ENCODE data around the gene ATP2B1.

The ATP2B1 gene

DNA sequence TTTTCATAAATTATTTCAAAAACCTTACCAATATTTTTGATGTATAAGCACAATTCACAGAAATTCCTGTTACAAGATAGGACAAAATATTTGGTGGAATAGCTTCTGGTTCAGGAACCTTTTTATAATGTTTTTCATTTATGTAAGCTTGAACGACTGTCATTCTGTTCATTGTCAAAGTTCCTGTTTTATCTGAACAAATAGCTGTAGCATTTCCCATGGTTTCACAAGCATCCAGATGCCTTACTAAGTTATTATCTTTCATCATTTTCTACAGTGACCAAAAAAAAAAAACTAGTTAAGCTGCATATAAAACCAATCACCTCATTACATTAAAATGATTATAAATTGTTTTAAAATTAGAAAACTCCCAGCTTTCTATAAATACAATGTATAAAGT, 87.1 kb downstream of the ATP2B1 start:
- Histone ChIP-seq H3K4me3 (no peak overlapping the region), H3K27ac (no peak overlapping the region)

DNA sequence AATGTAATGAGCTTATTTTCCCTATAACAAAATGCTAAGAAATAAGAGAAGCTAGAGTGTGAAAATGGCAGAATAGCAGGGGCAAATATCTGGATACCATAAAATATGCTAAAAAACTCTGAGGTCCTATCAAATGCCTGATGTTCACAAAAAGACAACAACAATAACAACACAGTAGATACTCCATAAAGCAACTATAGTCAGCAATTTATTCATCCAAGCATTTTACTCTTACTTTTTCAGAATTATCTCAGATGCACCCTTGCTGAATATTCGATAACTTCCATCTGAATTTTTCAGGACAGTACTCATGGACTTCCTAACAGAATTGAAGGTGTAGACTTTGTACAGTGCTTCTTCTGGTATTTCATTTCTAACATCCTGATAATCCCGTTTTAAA, 88.9 kb downstream of the ATP2B1 start:
- H3K27ac ChIP-seq, result no peak overlapping the region
- no peak overlapping the region for H3K4me3 ChIP-seq

DNA sequence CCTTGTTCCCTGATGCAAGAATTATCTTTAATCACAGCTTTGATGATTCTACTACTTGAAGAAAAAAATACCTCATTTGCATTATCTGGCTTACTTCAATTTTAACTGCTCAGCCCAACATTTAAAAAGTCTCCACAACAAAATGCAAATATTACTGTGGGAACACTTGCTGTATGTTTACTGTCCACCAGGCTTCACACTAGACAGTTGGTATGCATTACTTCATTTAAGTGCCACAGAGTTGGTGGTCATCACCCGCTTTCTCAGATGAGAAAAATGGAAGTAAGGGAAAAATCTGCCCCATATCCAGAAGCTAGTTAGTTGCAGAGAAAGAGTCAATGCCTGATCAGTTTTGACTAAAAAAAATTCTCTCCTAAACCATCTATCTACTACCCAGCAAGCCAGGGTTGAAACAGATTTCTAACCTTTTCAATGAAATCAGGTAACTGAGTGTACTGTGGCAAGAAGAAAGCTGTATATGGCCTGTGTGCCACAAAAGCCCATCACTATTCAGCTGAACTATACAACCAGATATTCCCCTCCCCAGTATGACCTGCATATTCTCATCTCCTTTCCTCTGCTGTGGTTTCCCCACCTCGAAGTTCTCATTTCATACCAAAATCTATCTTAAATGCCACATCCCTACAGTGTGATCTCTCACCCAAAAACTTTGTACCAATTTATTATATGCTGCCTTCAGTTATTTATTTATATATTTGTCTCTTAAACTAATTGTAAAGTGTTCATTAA, 90.3 kb downstream of the ATP2B1 start:
- Histone ChIP-seq H3K4me3 (no peak overlapping the region), H3K27ac (no peak overlapping the region)

DNA sequence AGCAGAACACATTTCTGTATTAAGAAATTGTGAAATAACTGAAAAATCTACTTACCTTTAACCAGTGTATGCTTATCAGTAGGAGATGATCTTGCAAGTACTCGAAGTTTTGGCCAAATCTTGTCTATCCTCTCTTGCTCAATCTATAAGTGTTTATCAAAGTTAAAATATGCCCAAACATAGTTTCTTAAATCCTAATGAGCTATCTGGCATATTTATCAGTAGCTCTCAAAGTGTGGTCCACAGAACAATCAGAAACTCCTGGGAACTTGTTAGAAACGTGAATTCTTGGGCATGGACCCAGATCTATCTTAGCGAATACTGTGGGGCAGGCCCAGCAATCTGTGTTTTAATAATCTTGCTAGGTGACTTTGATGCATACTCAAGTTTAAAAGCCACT, 98.3 kb downstream of the ATP2B1 start:
- Histone ChIP-seq H3K4me3 (no peak overlapping the region), H3K27ac (no peak overlapping the region)

DNA sequence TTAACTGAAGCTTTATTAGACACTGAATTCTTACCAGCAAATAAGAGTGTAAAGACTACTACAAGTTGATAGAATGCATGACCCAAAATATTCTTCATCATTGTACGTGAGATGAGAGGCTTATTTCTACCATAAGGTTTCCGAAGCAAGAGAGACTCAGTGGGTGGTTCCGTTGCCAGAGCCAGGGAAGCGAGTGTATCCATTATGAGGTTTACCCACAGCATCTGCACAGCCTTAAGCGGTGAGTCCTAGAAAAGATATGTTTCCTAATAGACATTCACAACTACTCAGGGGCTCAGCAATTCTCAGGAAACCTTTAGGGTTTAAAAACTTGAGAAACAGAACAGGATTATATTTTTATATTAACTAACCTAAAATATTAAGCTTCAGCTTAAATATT, 105.0 kb downstream of the ATP2B1 start:
- Histone ChIP-seq H3K4me3 (no peak overlapping the region), H3K27ac (no peak overlapping the region)

DNA sequence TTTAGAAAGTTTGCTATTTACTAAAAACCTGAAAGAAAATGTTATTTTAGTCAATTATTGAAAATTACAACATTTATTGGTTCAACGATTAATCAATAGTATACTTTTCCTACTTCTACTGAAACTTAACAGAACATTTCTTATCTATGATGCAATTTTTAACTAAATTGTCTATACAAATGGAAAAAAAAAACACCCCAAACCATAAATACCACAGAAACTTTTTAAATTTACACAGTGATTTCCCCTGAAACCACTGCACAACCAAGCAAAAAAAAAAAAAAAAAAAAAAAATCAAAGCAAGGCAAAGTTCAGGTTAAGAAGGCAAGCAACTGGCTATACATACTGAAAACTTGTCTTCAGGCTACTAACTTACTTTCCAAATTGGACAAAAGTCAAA, 110.9 kb downstream of the ATP2B1 start:
- H3K4me3 ChIP-seq, result no peak overlapping the region
- no peak overlapping the region for H3K27ac ChIP-seq

DNA sequence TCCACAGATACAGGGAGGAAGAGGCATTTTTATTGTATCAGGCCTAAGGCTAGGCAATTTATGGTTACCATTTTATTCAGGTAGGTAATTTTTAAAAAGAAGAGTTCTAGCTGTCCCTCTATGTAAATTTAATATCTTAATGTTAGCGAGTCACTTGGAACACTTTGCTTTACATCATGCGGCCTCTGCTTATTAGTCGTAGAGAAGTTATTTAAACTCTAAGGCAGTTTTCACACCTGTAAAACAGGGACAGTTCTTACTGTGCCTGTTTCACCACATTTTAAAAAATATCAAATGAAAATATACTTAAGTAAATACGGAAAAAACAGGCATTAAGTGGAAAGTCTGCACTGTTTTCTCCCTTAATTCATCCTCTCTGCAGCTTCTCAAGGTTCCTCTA, 111.4 kb downstream of the ATP2B1 start:
- Histone ChIP-seq H3K27ac (no peak overlapping the region), H3K4me3 (no peak overlapping the region)

DNA sequence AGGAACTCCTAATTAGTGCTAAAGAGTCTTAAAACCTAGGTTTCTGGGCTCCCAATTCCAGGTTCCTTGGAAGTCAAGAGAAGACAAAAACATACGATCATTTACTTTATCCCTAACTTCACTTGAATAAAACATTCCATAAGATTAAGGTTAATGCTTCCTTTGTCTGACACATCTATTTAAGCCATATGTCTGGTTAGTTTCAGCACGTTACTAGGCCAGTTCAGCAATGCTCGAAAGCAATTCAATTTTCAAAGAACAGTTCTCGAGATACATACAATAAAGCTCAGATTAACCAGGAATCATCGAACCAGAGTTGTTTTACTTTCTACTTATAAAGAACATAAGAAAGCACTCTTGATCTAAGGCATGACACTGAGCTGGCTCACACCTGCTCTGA, 114.8 kb downstream of the ATP2B1 start:
- Histone ChIP-seq H3K27ac (no peak overlapping the region), H3K4me3 (no peak overlapping the region)

DNA sequence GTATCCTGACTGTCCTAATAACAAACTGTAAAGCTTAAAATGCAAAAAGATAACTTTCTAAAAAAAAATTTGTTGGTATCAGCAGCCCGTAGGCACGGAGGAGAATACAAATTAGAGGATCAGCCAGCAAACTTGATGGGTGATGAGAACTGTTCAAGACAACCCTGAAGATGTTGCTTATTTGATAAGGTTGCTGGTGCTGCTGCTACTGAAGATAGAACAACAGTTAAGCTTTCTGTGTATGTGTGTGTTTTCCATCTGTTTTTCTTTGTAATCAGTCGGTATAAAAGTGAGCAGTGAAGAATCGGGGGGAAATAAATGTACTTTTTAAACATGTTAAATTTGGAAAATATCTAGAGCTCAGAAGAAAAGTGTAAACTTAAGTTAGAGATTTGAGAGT, 115.4 kb downstream of the ATP2B1 start:
- no peak overlapping the region for H3K27ac ChIP-seq
- no peak overlapping the region for H3K4me3 ChIP-seq

DNA sequence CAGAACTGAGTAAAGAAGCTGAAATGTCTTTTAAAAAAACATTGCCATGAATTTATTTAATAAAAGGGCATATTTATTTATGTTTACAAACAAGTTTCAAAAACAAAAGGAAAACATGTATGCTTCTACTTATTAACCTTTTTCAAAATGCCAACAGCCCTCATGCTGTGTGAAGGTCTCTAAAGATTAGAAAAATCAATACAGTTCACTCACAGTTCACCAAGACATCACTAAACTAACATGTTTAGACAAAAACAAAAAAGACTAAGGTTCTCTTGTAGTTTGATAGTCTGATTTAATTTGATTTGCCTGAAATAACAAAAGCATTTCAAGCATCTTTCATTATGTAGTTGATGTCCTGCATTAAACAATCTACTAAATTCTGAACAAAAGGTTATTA, 118.9 kb downstream of the ATP2B1 start:
- Histone ChIP-seq H3K4me3 (no peak overlapping the region), H3K27ac (no peak overlapping the region)

DNA sequence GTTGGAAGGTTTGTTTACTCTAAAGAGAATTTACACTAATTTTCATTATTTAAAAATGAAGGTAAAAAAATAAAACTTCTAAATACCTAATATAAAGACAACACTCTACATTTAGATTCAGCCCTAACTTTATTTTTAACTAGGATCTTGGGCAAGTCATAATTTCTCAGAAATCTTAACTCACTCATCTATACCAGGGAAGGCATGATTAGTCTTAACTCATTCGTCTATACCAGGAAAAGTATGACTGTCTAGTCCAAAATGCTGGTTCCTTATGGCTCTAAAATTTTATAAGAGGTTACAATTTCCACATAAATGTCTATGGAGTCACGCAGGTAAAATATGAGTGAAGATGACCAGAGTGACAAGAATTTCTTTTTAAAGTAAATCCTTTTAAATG, 130.1 kb downstream of the ATP2B1 start:
- Histone ChIP-seq H3K4me3 (no peak overlapping the region), H3K27ac (no peak overlapping the region)

DNA sequence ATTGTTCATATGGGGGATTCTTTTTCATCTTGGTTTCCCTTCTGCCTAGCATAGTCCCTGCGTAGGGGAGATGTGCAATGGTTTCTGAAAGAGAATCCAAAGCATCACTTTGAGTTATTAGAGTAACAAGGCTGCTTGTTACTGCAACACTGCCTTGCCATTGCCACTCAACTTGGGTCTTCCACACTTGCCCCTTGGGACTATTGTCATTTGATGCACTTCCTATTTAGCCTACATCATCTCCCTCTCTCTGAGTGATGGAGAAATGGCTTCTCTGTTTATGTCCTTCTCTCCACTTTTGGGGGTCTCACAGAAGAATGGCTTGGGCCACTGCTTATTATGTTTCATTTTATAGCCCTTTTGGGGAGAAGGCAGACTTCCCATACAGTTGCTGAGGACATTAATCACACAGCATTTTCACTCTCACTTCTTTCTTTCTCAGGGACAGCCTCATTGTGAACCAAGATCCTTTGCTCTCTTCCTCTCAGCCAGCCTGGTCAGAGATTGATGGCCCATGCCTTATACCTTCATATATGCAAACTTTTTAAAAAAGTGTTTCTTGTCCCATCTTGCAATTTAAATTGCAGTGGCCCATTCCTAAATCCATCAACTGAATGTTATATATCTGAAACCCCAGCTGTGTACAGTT, 131.9 kb downstream of the ATP2B1 start:
- no peak overlapping the region for H3K4me3 ChIP-seq
- H3K27ac ChIP-seq, result no peak overlapping the region

DNA sequence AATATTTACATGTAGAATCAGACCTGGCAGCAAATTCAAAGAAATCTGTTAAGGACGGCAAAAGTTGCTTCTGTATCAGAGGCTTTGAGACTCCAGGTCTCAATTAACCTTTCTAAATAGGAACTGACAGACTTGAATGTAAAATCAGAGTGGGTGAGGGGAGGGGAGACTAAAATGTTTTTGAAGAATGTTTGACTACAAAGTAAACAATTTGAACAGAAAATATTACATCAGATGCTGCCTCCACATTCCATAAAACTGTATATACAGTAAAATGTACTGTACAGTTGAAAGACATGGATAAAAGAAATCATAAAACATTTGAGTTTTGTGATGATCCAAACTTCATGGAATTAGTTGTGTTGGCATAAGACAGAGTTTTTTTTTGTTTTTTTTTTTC, 133.3 kb downstream of the ATP2B1 start:
- Histone ChIP-seq H3K4me3 (no peak overlapping the region), H3K27ac (no peak overlapping the region)

DNA sequence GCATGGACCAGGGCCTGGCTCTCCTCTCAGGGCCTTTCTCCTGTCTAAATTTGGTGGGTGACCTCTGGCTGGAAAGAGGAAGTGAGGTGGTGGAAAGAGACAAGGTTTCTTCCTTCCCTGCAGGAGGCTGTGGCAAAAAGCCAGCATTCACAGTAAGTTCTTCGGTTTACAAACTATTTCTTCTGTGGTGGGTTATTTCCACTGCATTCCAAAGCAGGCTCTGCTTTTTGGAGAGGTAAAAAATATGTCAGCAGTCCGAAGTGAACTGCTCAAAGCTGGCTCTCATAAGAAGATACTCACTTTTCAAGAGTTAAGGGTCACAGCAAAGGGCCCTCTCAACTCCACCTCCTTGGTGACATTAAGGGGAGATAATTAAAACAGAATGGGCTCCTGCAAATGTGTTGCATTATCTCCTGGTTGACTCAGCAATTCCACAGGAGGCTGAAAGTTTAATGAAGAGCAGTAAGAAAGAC, 133.9 kb downstream of the ATP2B1 start:
- peak overlapping the region in 1 of 21 experiments; percentile 15 for H3K27ac ChIP-seq

DNA sequence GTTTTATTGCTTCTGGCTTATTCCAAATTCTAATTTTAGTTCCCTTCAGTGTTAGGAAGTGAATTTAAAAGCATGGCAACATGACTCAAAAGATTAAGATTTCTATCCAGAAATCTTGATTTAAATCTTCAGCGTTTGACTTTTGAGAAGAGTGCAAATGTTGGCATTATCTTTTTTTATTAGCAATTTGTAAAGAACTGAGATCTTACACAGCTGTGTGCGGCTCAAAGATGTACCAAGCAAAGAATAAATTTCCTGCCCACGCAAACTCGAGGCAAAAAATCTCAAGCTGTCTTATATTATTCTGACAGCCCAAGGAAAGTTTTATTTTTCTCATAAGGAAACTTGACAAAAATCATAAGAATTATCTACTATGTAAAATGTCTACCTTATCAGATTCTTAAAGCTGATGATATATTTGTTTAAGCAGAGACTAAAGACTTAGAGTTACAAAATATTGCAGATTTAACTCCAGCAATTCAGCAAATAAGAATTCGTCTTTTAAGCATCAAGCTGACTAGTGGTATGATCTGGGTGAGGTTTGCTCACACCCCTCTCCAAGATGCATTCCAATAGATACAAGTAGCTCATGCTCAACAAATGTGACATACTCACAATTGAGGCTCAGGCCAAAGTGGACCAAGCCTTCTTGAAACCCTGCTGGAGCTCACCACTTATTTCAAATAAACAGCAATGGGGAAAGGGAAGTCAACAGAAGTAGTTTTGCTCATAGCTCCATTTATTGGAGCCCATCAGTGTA, 135.4 kb downstream of the ATP2B1 start:
- H3K27ac ChIP-seq, result no peak overlapping the region
- no peak overlapping the region for H3K4me3 ChIP-seq

More for the DNA sequence above, 133.9 kb downstream of the ATP2B1 start:
- no peak overlapping the region for H3K4me3 ChIP-seq

DNA sequence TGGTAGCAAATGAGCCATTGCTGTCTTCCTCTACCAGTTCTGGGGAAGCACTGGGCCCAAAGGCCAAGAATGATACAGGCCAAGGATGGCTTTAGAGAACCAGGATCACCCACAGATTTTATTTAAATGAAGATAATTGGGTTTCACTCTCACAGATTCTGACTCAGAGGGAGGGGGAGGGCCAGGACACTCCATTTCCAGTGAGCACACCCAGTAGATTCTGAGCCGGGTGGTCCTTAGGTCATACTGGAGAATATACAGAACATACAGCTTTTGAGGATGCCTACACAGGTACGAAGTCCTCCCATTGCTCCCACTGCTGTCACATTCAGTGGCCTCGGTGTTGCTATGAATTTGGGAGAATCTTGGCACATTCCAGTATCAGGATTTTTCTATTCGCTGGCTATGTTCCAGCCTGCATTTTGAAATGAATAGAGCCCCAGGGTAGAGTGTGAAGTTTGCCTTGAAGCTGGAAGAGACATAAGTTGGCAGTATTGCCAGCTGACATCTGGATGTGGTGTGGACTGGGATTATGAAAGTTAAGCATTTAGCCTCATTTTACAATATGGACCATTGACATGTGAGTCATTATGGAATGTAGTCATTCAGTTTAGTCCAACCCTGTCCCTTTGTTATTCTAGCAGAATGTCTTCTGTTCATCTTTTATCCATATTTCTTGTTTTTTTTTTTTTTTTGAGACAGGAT, 137.0 kb downstream of the ATP2B1 start:
- H3K4me3 ChIP-seq, result no peak overlapping the region
- H3K27ac ChIP-seq, result peak overlapping the region in 1 of 21 experiments; percentile 40

DNA sequence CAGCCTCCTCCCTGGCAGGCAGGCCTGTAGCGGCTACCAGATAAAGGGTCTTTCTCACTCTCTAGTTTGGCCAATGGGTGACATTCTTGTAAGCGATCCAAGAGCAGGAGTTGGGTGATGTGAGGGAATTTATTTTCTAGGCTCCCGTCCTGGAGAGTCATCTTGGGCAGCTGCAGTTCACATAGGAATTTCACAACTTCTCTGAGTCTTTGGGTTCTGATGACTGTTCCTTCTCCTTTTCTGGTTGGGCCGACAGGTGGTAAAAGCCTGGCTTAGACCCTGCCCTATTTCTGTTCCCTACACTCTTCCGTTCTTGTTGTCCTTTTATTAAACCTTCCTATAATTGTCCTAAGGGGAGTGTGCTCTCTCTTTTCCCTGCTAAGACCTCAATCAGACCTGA, 140.2 kb downstream of the ATP2B1 start:
- H3K4me3 ChIP-seq, result no peak overlapping the region
- peak overlapping the region in 1 of 21 experiments; percentile 62 for H3K27ac ChIP-seq

DNA sequence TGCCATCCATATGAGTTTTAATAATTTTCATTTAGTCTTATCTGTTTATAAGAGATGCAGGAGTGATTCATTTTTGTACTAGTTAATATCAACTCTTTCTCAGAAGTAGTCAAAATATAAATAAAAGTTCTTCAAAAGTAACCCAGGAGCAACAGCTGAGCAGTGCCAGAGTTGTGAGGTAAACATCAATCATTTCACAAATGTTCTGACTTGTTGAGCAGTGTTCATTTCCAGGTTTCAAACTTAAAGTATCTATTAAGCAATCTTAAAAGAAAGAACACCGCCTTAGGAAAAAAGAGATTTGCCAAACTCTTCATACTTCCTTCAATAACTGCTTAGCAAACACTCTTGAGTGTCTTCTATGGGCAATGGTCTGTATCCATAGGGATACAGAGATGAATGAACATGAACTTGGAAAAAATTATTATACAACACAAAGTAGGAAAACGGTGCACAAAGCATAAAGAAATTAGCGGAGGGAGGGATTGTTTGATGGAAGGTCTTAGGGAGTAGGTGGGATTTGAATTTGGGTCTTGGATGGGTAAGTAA, 140.9 kb downstream of the ATP2B1 start:
- Histone ChIP-seq H3K27ac (peak overlapping the region in 2 of 21 experiments; percentile 34 to 62), H3K4me3 (no peak overlapping the region)

DNA sequence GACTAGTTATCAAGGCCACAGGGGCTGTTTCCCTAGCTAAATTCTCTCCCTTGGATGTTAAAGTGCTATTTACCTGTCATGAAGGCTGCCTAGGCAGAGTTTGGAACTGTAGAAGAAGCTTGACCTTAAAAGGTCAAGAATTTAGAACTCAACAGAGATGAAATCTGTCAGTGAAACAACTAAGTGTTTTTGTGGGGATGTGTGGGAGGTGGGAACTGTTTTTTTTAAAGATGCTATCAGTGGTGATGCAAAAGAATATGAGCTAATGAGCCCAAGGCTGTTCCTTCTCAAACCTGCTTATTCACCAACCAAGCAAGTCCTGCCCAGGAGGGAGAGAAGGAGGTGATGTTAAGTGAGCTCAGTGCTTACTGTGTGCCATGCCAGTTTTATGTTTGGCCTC, 142.0 kb downstream of the ATP2B1 start:
- Histone ChIP-seq H3K4me3 (no peak overlapping the region), H3K27ac (peak overlapping the region in 1 of 21 experiments; percentile 58)

DNA sequence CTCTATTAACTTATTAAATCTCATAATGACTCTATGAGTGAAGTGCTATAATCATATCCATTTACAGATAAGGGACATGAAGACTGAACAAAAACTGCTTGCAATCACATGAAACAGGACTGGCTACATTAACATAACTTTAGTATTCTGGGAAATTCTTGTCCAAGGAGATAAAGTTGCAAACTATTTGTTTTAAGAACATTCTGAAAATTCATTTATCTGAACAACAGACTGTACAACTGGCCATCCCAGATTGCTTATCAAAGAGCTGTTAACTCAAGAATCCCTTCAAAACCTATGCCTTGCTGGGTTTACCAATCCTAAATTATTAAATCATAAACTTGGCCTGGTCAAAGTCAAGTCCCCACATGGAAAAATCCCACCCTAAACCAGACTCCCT, 143.6 kb downstream of the ATP2B1 start:
- Histone ChIP-seq H3K27ac (no peak overlapping the region), H3K4me3 (no peak overlapping the region)

Measured in skin epidermis (tissue), 12 donors.